Kidney (tissue), 14 donors: Measurements from ENCODE around the gene OR2B3. TPM values are rescaled to one million over a fixed set of nuclear protein-coding genes. Genes with fewer than 3 reads are reported as not detected.

Source experiments
- DNase-seq, 5 donors: peaks; one replicate each; pipeline ENCODE4 v3.0.0-alpha.2; 2013 to 2020
- FAIRE-seq: peaks from 2 replicates; lab custom pipeline; 2012; peaks lifted over from hg19 to GRCh38; lab: Jason Lieb, UNC
- H3K27ac ChIP-seq, 2 donors: one replicate each; pipeline ENCODE4 v1.7.0; 2013; ENCODE audit warnings: low read depth in 2 of 2, low read length in 2 of 2, inconsistent platforms in 1 of 2
- H3K27me3 ChIP-seq: one replicate; pipeline ENCODE4 v1.7.1; 2013; ENCODE audit warnings: low read length, inconsistent platforms; ENCODE audit not compliant: control insufficient read depth, insufficient read depth
- H3K36me3 ChIP-seq, 3 donors: one replicate each; pipeline versions ENCODE4 v1.7.0 to v1.7.1; 2013; ENCODE audit warnings: low read length in 3 of 3, control low read depth in 1 of 3, inconsistent platforms in 1 of 3; ENCODE audit not compliant: insufficient read depth in 3 of 3, control insufficient read depth in 2 of 3
- H3K4me1 ChIP-seq, 3 donors: one replicate each; pipeline versions ENCODE4 v1.7.0 to v1.7.1; 2013; ENCODE audit warnings: low read length in 3 of 3, inconsistent platforms in 1 of 3, low read depth in 1 of 3; ENCODE audit not compliant: control insufficient read depth in 2 of 3, insufficient read depth in 2 of 3
- H3K4me3 ChIP-seq, 3 donors: one replicate each; pipeline versions ENCODE4 v1.7.0 to v1.8.1; 2013; ENCODE audit warnings: low read length in 3 of 3, control low read depth in 1 of 3, inconsistent platforms in 1 of 3
- H3K9ac ChIP-seq, 3 donors: one replicate each; pipeline versions ENCODE4 v1.7.0 to v1.7.1; 2013; ENCODE audit warnings: low read length in 3 of 3, control low read depth in 1 of 3, inconsistent platforms in 1 of 3
- H3K9me3 ChIP-seq, 3 donors: one replicate each; pipeline versions ENCODE4 v1.7.0 to v1.7.1; 2013; ENCODE audit warnings: low read length in 3 of 3, control low read depth in 1 of 3, inconsistent platforms in 1 of 3; ENCODE audit not compliant: control insufficient read depth in 2 of 3, insufficient read depth in 1 of 3
- CTCF ChIP-seq: IDR thresholded peaks from 3 replicates; pipeline ENCODE4 v1.5.1; 2012; ENCODE audit warnings: mild to moderate bottlenecking, moderate library complexity, borderline replicate concordance; ENCODE audit not compliant: insufficient read depth; ENCODE audit errors: extremely low read depth
- intact Hi-C: fragments of 100-400 bp; cut with DNase I; formaldehyde crosslinking; loops from one replicate; pipeline ENCODE4 v1.11.1; 2022
- polyA plus RNA-seq: library from polyadenylated mRNA; stranded (reverse); fragments of 350-450 nt; fragmentation: Illumina TruSeq; extraction: RNeasy Lipid Tissue Mini Kit (QIAGEN cat#74804); gene quantifications from one replicate; pipeline ENCODE4 v1.2.3, GENCODE V29; 2014; ENCODE audit warnings: low read depth, low replicate concordance; ENCODE audit not compliant: insufficient read depth
- total RNA-seq: library from RNA; stranded (reverse); fragmentation: NEBNext Ultra II Directional; extraction: Animal tissue kit (Norgen Biotek cat#: 25700); gene quantifications from one replicate; pipeline ENCODE4 v1.2.1, GENCODE V29; 2021
- donor health status: control.
- donor health status: control.
- donor health status: control.
- donor health status: control.
- donor health status: control.
- donor health status: DM: yes; HTN: yes; CAD: no.
- donor health status: Normal renal cell carcinoma (clear cell type).

Gene OR2B3
- total and polyA plus RNA-seq, 2 donors from 2014 or later, result not detected

DNA sequence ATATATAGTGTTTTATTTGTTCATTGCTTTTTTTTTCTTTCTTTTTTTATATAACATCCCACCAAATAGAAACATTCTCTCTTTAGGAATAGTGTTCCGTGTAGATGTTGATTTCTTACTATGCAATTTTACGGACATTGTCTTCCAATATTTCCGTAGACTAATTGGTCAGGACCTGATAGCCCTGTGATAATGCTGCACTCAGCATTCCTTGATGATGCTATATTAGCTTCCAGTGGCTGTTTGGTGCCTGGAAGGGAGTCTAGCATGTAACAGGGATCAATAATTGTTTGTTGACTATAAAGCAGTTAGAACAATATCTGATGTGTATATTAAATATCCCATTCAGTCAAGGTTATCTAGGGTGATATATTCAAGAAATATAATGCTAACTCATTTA is 35.4 kb downstream of the OR2B3 start:
- Histone ChIP-seq H3K27ac (no peak overlapping the region), H3K9me3 (peaks cover 0 to 4% (median 0%) of the 10 kb centered on the region in 3 donors), H3K27me3 (no peaks in the 10 kb centered on the region), H3K4me1 (no peaks in the 10 kb centered on the region), H3K4me3 (no peak overlapping the region), H3K36me3 (no peaks in the 10 kb centered on the region), H3K9ac (no peak overlapping the region)
- FAIRE-seq, result no peak
- intact Hi-C loops, result no loop called here
- no peak for TF ChIP-seq CTCF
- no peak for DNase-seq

GRCh38 chr6:29045075-29045474 is 42.0 kb downstream of the OR2B3 start, which contains the start of gene OR2W1:
Gene OR2W1, minus strand, starts transcription at chr6:29045175. Its CDS starts 0 bp downstream, at chr6:29045175.
- intact Hi-C loops, result no loop called here
- no peak for DNase-seq
- Histone ChIP-seq H3K27me3 (no peaks in the 10 kb centered on the region), H3K27ac (no peak within 1 kb of the TSS), H3K4me3 (no peak within 1 kb of the TSS), H3K4me1 (no peaks in the 10 kb centered on the region), H3K36me3 (no peaks in the 10 kb centered on the region), H3K9me3 (no peaks in the 10 kb centered on the region), H3K9ac (no peak within 1 kb of the TSS)
- no peak for TF ChIP-seq CTCF
- FAIRE-seq, result no peak

Other genes starting within 250 kb of the OR2B3 start
- 47.7 TPM for gene TRIM27, start 163.3 kb downstream of the OR2B3 start, total RNA-seq
- gene TRIM27, start 163.3 kb downstream of the OR2B3 start, polyA plus RNA-seq, result 33.9 TPM
- gene ZNF311, start 82.0 kb downstream of the OR2B3 start, total RNA-seq, result 1.6 TPM
- gene ZNF311, start 82.0 kb downstream of the OR2B3 start, polyA plus RNA-seq, result 0.77 TPM
- not detected for gene OR2W1, start 42.1 kb downstream of the OR2B3 start, total RNA-seq
- not detected for gene OR2W1, start 42.1 kb downstream of the OR2B3 start, polyA plus RNA-seq
- gene OR2J1, start 12.2 kb upstream of the OR2B3 start, total RNA-seq, result not detected
- not detected for gene OR2J1, start 12.2 kb upstream of the OR2B3 start, polyA plus RNA-seq
- not detected for gene OR2J3, start 20.7 kb upstream of the OR2B3 start, total RNA-seq
- gene OR2J3, start 20.7 kb upstream of the OR2B3 start, polyA plus RNA-seq, result not detected
- not detected for gene OR2J2, start 83.6 kb upstream of the OR2B3 start, total RNA-seq
- not detected for gene OR2J2, start 83.6 kb upstream of the OR2B3 start, polyA plus RNA-seq
- gene OR14J1, start 214.4 kb upstream of the OR2B3 start, total RNA-seq, result not detected
- gene OR14J1, start 214.4 kb upstream of the OR2B3 start, polyA plus RNA-seq, result not detected